Measurements from ENCODE around the gene PFDN1. TPM values are rescaled to one million over a fixed set of nuclear protein-coding genes. Genes with fewer than 3 reads are reported as not detected.
A peak's percentile ranks its signal among the peaks of the same experiment; 100 is the strongest.

Gene PFDN1
- total RNA-seq, 1 donor from 2014 or later: 173 TPM

- no peak overlapping the region for H3K4me3 ChIP-seq (ENCODE audit: low read depth, low read length)
- TF ChIP-seq CTCF (conservative IDR thresholded peaks at IDR 0.05; ENCODE audit: low read depth, low read length): no peak
- no peak for DNase-seq (ENCODE audit: low read depth)
Measured at GRCh38 chr5:140328036-140328764, 25.3 kb upstream of the PFDN1 start.

- TF ChIP-seq CTCF (conservative IDR thresholded peaks at IDR 0.05; ENCODE audit: low read depth, low read length): no peak
- H3K4me3 ChIP-seq (ENCODE audit: low read depth, low read length): no peak overlapping the region
- no peak for DNase-seq (ENCODE audit: low read depth)
Measured at GRCh38 chr5:140327589-140327988, 24.7 kb upstream of the PFDN1 start.

DNA sequence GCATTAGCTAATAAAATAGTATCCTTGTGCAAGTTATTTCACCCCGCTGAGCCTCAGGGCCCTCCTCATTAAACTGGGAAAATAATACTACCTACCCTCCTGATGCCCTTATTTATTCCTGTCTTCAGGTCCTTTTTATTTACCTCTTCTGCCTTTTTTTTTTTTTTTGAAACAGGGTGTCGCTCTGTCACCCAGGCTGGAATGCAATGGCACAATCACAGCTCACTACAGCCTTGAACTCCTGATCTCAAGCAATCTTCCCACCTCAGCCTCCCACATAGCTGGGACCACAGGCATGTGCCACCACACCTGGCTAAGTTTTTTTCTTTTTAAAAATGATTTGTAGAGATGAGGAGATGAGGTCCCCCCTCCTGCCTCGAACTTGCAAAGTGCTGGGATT lies 22.6 kb upstream of the PFDN1 start:
- DNase-seq (ENCODE audit: low read depth): no peak
- H3K4me3 ChIP-seq (ENCODE audit: low read depth, low read length): no peak overlapping the region
- TF ChIP-seq CTCF (conservative IDR thresholded peaks at IDR 0.05; ENCODE audit: low read depth, low read length): no peak

DNA sequence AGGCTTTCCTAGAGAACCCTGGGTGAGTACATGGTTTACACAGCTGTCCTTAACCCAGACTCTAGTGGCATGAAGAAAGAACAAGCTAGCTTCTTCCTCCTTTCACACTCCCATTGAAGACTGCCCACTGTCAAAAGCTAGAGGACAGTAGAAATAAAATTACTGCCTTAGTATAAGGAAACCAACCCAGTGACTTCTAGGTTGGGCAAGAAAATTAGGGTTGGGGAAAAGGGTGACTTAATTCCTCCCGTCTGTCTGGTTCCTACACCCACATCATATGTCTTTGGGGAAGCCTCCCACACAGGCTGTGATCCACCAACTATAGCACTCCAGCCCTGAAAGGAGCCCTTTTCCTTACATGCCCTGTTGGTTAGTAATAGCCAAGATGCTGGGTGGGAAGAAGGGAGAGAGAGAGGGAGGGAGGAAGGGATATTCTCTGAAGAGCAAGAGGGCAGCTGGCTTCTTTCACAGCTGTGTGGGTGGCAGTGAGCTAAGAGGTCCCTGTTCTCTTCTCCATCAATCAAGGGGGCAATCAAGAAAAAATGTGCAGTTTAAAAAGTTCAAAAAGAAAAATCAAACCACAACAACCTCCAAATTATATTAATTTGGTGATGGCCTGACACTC lies 21.8 kb upstream of the PFDN1 start:
- no peak overlapping the region for H3K4me3 ChIP-seq (ENCODE audit: low read depth, low read length)
- TF ChIP-seq CTCF (conservative IDR thresholded peaks at IDR 0.05; ENCODE audit: low read depth, low read length): no peak
- DNase-seq (ENCODE audit: low read depth): no peak

DNA sequence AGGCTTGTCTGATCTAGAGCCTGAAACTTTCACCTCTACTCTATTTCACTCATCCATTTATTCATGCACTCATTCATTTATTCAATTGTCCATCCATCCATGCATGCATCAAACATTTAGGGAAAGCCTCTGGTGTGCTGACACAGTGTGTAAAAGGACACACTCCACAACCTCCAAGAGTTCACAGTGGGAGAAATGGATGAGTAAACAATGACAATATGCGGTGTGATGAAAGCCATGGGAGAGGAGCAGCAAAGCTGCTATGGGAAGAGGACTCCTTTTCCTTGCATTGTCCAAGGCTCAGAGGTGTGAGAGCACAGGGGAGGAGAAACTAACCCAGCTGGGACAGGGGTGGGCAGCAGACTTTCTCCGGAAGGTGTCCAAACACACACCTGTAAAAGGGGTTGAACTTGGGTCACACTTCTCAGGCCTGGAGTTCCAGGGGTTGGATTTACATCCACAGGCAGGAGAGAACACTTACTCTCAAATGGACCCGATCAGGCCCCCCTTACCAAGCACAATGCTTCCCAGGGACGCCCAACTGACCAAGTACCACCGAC lies 21.2 kb upstream of the PFDN1 start:
- peak; percentile 76 for DNase-seq (ENCODE audit: low read depth)
- TF ChIP-seq CTCF (conservative IDR thresholded peaks at IDR 0.05; ENCODE audit: low read depth, low read length): no peak
- H3K4me3 ChIP-seq (ENCODE audit: low read depth, low read length): no peak overlapping the region

- H3K4me3 ChIP-seq (ENCODE audit: low read depth, low read length): no peak overlapping the region
- no peak for TF ChIP-seq CTCF (conservative IDR thresholded peaks at IDR 0.05; ENCODE audit: low read depth, low read length)
- peak; percentile 83 for DNase-seq (ENCODE audit: low read depth)
Measured at GRCh38 chr5:140322751-140323731, 20.1 kb upstream of the PFDN1 start.

Measured in epithelial cell of proximal tubule (primary cell).